Right forelimb (tissue), 1 donor: ENCODE results near the gene CNTNAP4.

ENCODE experiments used
- DNase-seq: peaks from one replicate; pipeline ENCODE4 v3.0.0-alpha.2; 2018

The CNTNAP4 gene

DNA sequence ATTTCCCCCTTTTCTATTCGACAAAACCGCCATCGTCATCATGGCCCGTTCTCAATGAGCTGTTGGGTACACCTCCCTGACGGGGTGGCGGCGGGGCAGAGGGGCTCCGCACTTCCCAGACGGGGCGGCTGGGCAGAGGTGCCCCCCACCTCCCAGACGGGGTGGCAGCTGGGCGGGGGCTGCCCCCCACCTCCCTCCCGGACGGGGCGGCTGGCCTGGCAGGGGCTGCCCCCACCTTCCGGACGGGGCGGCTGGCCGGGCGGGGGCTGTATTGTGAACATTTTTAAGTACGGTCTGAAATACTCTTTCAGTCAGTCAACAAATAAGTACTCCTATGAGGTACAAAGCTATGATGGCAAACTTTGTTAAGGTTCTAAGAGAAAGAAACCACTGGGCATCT lies 222.8 kb downstream of the CNTNAP4 start:
- no peak for DNase-seq

DNA sequence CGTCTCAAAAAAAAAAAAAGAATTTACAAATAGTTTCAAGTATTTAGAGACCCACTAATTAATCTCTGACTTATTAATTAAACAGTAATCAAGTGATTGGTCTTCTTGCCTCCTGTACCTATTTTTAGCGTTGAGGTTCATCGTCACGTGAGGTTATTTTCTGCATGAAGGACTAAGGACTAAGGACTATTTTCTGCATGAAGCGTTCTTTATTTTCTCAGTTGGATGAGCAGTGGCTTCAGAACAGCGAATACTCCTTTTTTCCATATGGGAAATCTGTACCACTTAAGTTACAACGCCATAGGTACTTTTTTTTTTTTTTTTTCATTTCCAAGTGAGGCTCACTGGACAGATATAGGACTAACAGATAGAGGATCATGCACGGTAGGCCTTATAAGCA lies 224.9 kb downstream of the CNTNAP4 start:
- no peak for DNase-seq

DNA sequence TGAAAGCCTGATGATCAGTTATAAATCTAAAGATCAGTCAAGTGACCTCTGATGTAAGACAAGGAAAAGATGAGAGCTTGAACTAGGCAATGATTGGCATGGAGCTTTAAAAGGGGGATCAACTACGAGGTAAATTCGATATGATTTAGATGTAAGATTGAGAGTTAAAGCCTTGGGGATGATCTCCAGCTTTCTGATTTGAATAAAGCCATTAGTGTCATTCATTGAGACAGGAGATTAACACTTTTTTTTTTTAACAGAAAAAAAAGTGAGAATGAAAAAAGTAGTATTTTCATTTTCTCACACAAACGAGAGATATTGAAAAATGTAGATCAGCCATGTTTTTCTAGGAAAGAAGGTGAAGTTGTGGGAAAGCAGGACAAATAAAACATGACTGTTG lies 225.4 kb downstream of the CNTNAP4 start:
- DNase-seq = no peak

DNA sequence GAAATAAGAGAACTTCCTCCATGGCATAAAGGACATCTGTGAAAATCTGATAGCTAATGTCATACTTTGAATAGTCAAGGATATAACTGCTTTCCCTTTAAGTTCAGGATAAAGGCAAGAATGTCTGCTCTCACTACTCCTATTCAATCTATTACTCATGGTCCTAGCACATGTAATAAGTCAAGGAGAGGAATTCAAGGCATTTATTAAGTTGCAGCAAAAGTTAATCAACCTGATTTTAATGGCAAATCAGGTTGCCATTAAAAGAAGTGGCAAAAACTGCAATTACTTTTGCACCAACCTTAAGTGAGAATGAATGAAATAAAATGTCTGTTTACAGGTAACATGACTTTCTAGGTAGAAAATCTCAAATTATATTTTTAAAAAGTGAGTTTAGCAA lies 225.9 kb downstream of the CNTNAP4 start:
- DNase-seq = no peak

DNA sequence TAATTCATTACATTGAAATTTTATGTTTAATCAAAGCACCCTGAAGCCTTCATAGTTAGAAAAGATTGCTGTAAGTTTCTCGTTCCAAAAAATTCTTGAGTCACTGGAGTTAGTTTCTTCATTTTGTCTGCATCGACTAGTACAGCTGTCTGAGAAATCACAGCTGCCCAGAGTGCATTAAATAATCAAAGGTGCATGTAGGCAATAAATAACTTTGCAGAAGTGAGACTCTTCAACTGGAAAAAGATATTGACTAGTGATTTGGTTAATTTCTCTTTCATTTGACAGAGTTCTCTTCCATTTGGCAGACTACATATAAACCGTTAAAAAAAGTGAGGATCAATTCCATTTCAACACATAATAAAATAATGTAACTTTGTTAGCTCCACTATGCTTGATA lies 234.0 kb downstream of the CNTNAP4 start:
- DNase-seq = no peak

DNA sequence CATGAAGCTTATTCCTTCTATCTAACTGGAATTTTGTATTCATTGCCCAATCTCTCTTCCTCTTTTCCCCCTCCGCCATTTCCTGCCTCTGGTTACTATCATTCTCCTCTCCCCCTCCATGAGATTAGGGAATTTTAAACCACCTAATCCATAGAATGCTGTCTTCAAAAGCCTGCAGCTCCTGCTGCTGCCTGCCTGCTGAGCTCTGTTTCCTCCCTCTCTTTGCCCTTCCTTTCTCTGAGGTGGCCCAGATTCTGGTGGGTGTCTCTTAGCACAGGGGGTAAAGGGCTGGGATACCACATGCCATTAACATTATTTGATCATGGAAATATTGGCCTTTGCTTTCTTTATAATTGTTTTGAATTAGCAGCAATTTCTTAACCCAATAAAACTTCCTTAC lies 241.6 kb downstream of the CNTNAP4 start:
- DNase-seq = no peak

DNA sequence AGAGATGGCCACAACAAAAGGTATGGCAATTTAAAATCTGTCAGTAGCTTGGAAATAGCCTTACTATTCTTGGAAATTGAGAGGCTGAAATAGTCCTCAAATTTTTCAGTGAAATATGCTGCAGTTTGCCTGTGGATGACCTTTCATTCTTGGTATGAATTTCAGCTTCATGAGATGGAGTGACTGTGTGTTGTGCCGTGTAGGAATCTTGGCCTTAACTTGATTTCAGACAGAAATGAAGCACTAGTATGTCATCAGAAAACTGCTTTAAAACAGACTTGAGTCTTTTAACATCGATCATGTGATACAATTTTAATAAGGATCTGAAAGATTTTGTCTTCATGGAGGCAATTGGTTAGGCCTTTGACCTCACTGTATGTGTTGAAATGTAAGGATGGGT lies 247.2 kb downstream of the CNTNAP4 start:
- DNase-seq = no peak

DNA sequence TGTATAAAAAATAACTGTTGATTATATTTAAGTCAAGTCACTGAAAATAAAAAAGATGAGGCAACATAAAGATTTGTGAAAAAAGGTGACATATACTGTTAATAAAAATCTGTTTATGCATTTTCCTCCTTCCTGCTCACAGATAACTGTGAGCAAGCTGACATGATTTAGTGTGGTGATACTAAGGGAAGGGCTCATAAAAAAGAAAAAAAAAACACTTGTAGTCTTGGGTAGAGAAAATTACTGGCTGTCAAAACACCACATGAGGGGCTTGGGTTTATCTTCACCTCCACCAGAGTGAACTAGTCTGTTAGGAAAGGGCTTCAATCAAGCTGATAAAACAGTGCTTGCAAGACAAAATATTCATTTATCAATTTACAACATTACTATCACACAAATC lies 247.6 kb downstream of the CNTNAP4 start:
- DNase-seq = no peak

DNA sequence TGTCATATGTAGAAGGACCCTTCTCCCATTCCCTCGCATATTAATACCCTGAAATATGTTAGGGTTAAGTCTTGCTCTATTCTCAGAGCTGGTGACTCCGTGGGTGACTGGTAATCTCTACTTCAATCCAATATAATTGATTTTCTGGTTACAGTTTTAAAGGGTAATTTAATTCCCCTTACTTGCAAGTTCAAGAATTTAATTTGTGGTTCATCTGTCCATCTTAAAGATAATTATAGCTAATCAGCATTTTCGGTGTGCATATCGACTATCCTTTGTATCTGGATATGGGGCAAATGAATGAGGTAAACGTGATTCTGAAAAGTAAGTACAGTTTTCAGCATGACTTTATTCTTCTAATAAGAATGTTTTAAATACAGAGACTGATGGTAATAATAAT lies 250.0 kb downstream of the CNTNAP4 start:
- DNase-seq = no peak

DNA sequence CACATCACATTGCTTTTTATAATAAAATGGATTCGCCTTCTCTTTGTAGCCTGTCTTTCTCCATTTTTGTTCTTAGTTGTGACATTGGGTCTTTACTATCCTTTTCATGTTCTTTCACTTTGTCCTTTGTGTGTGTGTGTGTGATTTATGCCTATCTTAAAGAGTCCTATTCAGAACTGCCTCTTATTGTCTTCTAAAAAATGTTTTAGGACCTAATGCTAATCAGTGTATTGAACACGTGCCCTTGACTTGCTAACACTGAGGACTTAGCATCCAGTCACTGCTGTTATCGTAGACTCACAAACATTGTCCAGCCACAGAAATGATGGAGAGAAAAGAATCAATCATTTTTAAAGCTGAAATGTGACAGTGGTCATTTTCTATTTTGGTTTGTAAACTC lies 251.9 kb downstream of the CNTNAP4 start:
- DNase-seq = no peak

DNA sequence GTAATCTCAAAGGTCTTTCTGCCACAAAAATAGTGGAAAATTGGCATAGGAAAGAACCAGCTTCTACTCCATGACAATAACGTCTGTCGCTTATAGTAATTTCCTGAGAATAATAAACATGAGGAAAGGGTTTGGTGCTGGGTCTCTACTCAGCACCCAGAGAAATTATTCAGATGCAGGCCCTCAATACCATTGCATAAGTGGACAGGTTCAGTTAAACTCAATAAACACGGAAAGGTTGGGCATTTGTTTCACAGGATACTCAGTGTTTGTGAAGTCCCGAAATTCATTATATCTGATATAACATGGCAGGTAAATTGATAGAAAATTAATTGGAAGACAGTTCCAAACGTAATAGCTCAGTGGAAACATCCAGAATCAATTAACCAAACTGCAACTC lies 254.0 kb downstream of the CNTNAP4 start:
- DNase-seq = no peak

DNA sequence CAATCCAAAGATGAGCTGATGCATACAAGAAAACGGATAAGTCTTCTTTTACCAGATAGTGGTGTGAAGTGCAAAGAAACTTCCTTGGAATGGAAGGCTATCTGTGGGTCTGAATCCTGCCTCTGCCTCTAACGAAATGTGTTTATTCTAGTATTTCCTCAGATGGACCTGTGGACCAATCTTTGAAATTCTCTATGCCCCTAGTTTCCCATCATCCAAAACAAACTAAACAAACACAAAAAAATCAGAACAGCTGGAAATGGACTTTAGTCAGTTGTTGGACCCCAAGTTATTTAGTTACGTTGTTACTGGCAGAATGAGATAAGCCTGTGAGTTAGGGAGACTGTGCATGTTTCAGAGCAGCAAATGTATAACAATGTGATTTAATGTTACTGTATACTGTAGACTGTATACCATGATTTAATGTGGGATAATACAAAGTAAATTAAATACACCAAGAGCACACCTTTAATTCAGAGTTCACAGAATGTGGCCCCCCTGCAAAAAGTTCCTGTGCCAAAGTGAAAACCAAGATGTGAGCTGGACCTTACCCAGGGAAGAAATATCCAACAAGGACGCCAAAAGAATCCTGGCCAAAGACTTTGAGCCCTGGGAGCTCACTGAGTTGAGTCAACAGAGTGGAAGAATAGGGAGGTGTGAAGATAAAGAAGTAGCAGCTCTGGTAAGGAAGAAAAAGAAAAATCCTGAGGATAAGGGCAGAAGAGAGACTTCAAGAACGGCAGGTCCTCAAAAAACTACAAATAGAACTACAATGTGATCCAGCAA lies 255.2 kb downstream of the CNTNAP4 start:
- no peak for DNase-seq

DNA sequence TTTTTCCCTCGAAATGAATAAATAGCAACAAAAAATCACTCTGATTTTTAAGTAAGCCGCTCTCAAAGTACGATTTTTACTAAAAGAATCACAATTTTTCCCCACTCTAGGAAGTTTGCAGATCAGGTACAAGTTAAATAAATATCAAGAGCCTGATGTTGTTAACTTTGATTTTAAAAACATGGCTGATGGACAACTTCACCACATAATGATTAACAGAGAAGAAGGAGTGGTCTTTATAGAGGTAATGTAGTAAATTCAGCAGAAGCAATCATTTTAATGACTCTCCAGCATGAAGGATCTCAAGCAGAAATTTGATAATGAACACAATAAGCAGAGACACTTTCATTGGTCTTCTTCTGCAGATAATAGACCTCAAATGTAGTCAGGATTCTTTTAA lies 262.4 kb downstream of the CNTNAP4 start:
- no peak for DNase-seq

DNA sequence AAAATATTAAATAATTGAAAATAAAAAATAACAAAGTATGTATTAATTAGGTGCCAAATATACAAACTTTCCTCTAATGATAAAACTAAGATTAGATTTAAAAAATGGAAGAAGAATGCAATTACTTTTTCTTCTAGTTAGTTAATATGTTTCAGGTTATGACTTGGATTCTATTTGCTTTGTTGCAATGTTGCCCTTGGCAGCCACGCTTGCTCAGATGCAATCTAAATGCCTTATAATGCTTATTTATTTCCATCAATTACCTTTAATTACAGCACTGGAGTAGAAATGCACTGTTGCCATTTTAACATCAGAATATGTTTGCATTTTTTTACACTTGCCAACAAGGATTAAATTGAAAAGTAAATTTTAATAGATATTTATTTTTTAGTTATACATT lies 263.9 kb downstream of the CNTNAP4 start:
- no peak for DNase-seq

DNA sequence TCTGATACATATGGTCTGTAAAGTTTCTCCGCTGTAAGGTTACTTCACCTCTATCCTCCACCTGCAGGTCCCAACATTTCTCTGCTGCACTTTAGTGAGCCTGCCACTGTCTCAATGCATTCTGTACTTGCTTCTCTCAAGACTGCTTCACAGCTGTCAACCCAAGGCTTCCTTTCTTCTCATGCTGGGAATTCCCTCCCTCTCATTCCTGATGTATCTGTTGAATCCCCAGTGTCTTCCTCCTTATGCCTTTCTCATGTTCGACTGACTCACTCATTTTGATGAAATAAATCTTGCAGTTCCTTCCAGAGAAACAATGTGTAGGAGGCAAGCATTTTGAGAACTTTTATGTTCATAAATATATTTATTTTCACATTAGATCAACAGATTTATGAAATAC lies 288.3 kb downstream of the CNTNAP4 start:
- no peak for DNase-seq

DNA sequence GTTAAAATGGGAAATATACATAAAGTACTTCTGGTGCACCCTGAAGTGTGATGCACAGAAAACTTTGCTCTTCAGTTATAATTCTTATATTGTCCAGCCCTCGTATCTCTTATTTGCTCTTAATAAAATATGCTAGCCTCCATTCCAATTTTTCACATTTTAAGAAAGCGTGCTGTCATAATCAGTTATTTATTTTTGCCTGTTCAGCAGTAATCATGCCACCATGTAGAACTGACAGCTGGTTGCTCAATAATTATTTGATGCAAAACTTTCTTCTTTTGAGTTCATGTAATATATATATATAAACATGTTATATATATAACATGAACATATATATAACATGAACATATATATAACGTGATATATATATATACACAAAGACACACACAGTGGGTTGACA lies 294.6 kb downstream of the CNTNAP4 start:
- DNase-seq = no peak

DNA sequence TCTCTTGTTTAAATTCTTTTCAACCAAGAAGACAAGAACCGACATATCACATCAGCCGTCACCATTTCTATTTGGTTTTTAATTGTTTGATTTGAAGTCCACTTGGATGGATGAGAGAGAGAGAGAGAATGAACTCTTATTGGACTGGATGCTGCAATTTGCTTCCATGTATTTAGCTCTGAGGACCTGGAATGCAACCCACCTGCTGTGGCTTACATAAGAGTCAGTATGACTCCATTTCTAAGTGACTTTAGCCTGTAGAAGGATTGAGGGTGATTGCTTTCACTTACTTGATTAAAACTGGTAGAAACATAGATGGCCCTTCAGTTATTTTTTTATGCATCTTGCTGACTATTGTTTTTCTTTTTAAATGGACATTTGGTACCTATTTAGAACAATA lies 296.1 kb downstream of the CNTNAP4 start:
- DNase-seq = no peak

DNA sequence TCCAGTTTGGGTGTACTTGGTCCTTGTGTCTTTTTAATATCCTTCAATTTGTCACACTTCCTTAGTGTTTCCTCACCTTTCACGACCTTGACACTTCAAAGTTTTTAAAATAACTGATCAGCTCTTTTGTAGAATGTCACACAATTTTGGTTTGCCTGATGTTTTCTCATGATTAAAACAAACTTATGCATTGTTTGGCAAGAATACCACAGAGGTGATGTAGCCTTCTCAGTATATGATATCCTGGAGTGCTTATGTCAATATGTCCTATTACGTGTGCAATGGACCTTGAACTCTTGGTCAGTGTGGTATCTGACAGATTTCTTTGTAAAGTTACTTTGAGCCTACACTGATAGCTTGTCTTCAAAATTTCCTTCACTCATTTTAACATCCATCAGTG lies 297.4 kb downstream of the CNTNAP4 start:
- DNase-seq = no peak

DNA sequence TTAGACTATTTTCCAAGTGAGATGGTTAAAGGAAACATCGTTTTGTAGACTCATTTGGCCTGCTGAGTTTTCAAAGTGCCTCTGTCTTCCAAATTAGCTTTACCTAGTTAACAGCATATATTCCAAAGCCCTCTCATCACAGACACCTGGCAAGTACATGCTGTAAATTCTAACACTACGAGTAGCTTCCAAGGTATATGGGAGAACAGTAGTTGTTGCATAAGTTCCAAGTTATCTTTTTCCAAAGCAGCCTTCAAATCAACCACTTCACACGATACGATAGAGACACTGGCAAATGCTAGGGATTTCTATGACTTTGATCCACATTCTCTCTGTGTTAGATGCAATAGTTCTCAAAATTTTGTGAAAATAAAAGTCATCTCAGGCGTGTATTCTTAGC lies 299.3 kb downstream of the CNTNAP4 start:
- no peak for DNase-seq

DNA sequence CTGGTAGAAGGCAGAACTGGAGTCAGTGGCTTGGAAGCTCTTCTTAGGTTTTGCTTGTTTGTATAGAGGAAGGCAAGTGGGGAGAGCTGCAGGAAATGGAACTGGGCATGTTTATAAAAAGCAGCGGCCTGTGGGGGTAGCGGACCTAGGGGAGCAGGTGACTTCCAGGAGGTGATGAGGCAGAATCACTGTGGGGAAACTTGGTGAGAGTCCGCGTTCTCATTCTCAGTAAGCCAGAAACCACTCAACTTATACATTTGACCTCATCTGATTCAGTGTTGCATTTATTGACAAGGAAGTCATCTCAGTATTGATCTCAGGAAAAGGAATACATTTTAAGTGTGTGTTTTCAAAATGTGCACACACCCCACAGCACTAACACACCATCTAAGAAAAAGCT lies 299.8 kb downstream of the CNTNAP4 start:
- no peak for DNase-seq

DNA sequence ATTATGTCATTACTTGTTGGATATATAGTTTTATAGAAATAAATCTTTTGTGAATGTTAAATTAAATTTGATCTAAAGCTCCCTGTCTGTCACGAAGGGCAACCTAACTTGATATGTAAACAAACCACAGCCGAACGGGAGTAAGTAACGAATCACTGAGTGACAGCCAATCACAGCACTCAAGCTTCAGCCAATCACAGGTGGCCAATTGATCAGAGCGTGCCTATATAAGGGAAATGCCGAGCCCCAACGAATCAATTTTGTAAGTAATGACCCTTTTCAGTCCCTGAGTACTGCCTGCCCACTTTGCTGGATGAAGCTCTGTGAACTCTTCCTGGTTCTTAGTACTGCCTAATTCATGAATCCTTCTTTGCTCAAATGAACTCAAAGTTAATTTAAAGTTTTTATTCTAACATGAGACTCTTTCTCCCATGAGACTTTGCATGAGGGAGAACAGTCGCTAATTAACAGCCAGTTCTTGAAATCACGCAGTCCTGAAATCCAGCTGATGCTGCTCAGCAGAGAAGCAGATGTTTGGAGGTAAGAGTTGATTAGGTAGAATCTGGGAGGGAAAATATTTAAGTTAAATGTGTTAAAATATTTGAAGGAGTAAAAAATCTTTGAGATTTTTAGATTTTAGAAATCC lies 302.2 kb downstream of the CNTNAP4 start:
- DNase-seq = no peak

DNA sequence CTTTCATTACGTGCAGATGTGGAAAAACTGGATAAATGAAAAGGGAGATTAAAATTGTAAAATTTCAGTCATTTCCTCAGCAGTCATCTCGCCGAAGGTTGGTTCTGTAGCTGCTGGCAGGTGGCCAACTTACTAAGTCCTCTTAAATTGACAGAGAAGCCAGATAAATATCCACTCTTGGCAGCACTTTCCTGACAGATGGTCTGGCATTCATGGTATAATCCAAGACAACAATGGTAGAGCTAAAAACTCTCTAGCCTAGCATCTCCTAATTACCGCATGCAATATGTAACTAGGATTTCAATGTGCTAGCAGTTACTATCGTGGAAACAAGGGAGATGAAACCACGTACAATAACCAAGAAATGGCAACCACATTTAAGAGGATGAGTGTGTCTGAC lies 306.3 kb downstream of the CNTNAP4 start:
- DNase-seq = peak; percentile 56

DNA sequence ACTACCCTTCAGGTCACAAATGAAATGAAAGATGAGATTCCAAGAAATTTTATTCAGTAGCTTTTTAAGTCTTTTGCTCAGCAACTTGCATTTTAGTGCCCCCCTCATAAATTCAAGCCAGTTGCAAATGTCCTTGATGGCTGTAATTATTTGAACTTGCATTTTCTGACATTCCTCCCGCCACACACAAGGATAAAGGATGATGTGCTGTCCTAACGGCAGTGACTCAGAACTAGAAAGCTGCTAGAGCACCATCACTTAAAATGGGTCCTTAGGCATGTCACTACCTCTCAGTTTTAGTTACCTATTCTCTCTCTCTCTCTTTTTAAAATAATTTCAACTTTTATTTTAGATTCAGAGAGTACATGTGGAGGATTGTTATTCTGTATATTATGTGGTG lies 306.7 kb downstream of the CNTNAP4 start:
- no peak for DNase-seq

DNA sequence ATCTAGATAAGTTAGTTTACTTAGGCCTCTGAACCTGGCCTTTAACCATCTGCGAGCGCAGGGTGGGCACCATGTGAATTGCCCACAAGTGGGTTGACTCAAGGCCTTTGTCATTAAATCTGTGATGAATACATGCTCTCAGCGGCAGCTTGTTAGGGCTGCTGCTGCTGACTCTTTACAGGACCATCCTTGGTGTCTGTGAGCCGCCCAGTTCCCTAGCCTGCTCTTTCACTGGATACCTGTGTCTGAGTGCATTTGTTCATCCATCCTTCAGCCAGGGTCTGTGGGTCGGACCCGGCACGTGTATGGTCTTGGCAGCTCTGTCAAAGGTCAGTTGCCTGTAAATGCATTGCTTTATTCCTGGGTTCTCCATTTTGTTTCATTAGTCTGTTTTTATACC lies 321.3 kb downstream of the CNTNAP4 start:
- DNase-seq = no peak

DNA sequence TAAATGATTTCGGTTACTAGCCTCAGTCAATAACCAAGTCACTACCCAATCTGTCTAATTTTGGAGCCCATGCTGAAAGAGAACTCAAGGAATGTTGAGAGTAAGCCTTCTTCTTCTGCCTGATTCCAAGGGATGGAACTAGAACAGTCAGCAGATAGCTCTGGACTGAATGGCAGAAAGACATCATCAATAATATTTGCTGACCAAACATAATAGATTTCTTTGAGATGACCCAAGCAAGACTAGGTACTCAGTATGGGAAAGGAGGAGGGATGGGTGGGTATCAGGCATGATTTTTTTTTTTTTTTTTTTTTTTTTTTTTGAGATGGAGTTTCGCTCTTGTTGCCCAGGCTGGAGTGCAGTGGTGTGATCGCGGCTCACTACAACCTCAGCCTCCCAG lies 330.1 kb downstream of the CNTNAP4 start:
- DNase-seq = no peak
